HG02798 (cell line): ENCODE data around the gene GNAI3.
A peak's percentile ranks its signal among the peaks of the same experiment; 100 is the strongest.

Experiments used
- ATAC-seq: cut with Tn5 transposase; IDR thresholded peaks from one replicate; pipeline ENCODE4 v1.9.1; 2021; ENCODE audit warnings: mild to moderate bottlenecking; ENCODE audit not compliant: unreplicated experiment, poor library complexity

GNAI3 gene

GRCh38 chr1:109543283-109543987 lies 5.0 kb upstream of the GNAI3 start:
- ATAC-seq, result no peak

- no peak for ATAC-seq
These were observed 4.3 kb upstream of the GNAI3 start for GRCh38 chr1:109543988-109544735.

GRCh38 chr1:109546311-109547109 lies 1.9 kb upstream of the GNAI3 start:
- peak; percentile 43 for ATAC-seq

- peak; percentile 2 for ATAC-seq
These were observed 723 bp upstream of the GNAI3 start for GRCh38 chr1:109547463-109548320.

GRCh38 chr1:109556563-109556962 lies 8.1 kb downstream of the GNAI3 start:
- ATAC-seq, result no peak

- no peak for ATAC-seq
These were observed 9.1 kb downstream of the GNAI3 start for GRCh38 chr1:109557520-109557919.

GRCh38 chr1:109559995-109560394 lies 11.6 kb downstream of the GNAI3 start:
- ATAC-seq, result no peak

- no peak for ATAC-seq
These were observed 15.9 kb downstream of the GNAI3 start for GRCh38 chr1:109564194-109564878.

GRCh38 chr1:109565241-109565640 lies 16.8 kb downstream of the GNAI3 start:
- no peak for ATAC-seq

- ATAC-seq, result no peak
These were observed 18.6 kb downstream of the GNAI3 start for GRCh38 chr1:109566982-109567381.

GRCh38 chr1:109567877-109568672 lies 19.7 kb downstream of the GNAI3 start:
- ATAC-seq, result no peak

GRCh38 chr1:109569323-109569722 lies 20.9 kb downstream of the GNAI3 start:
- no peak for ATAC-seq

- no peak for ATAC-seq
These were observed 22.0 kb downstream of the GNAI3 start for GRCh38 chr1:109570414-109570813.

GRCh38 chr1:109573785-109574184 lies 25.4 kb downstream of the GNAI3 start:
- ATAC-seq, result no peak

- no peak for ATAC-seq
These were observed 30.6 kb downstream of the GNAI3 start for GRCh38 chr1:109578947-109579443.

- ATAC-seq, result no peak
These were observed 31.1 kb downstream of the GNAI3 start for GRCh38 chr1:109579491-109579890.

GRCh38 chr1:109582021-109582420 lies 33.6 kb downstream of the GNAI3 start:
- ATAC-seq, result no peak

- ATAC-seq, result no peak
These were observed 36.4 kb downstream of the GNAI3 start for GRCh38 chr1:109584766-109585165.

- no peak for ATAC-seq
These were observed 37.6 kb downstream of the GNAI3 start for GRCh38 chr1:109586055-109586454.
